ENCODE results near the gene CCDC85C. TPM values are rescaled to one million over a fixed set of nuclear protein-coding genes. Genes with fewer than 3 reads are reported as not detected.

CCDC85C gene
- total RNA-seq, 2 experiments from 2014 or later = 10.0 to 10.9 TPM

- POLR2A ChIA-PET = no interaction called here
- H3K4me3 Mint-ChIP-seq = no peak overlapping the region
- CTCF ChIA-PET = no interaction called here
- DNase-seq = no peak
- no peaks in the 10 kb centered on the region for H3K36me3 Mint-ChIP-seq (ENCODE audit: low read depth)
- H3K4me1 Mint-ChIP-seq = no peaks in the 10 kb centered on the region
- H3K27me3 Mint-ChIP-seq = no peaks in the 10 kb centered on the region
- H3K9me3 Mint-ChIP-seq = no peaks in the 10 kb centered on the region
- no peak overlapping the region for H3K27ac Mint-ChIP-seq
Observed at GRCh38 chr14:99534333-99534732, 69.7 kb downstream of the CCDC85C start.

- no peaks in the 10 kb centered on the region for H3K36me3 Mint-ChIP-seq (ENCODE audit: low read depth)
- no peak overlapping the region for H3K27ac Mint-ChIP-seq
- H3K27me3 Mint-ChIP-seq = no peaks in the 10 kb centered on the region
- no peaks in the 10 kb centered on the region for H3K4me1 Mint-ChIP-seq
- no peaks in the 10 kb centered on the region for H3K9me3 Mint-ChIP-seq
- no peak for DNase-seq
- ChIA-PET POLR2A (no interaction called here), CTCF (interaction anchor here (1.0 kb wide), 1 partner anchor 96 kb away, joined by 4 read pairs; no protein-coding TSS in a partner anchor)
- no peak overlapping the region for H3K4me3 Mint-ChIP-seq
Observed at GRCh38 chr14:99532310-99532709, 71.7 kb downstream of the CCDC85C start.

GRCh38 chr14:99531251-99532096 is 72.5 kb downstream of the CCDC85C start:
- H3K9me3 Mint-ChIP-seq = no peaks in the 10 kb centered on the region
- H3K27me3 Mint-ChIP-seq = no peaks in the 10 kb centered on the region
- CTCF ChIA-PET = interaction anchor here (0.6 kb wide), 1 partner anchor 98 kb away, joined by 3 read pairs; no protein-coding TSS in a partner anchor
- H3K4me1 Mint-ChIP-seq = no peaks in the 10 kb centered on the region
- POLR2A ChIA-PET = no interaction called here
- H3K27ac Mint-ChIP-seq = no peak overlapping the region
- no peak overlapping the region for H3K4me3 Mint-ChIP-seq
- DNase-seq = no peak
- H3K36me3 Mint-ChIP-seq (ENCODE audit: low read depth) = no peaks in the 10 kb centered on the region

- no peak overlapping the region for H3K4me3 Mint-ChIP-seq
- CTCF ChIA-PET = no interaction called here
- DNase-seq = no peak
- H3K27me3 Mint-ChIP-seq = no peaks in the 10 kb centered on the region
- H3K9me3 Mint-ChIP-seq = no peaks in the 10 kb centered on the region
- H3K36me3 Mint-ChIP-seq (ENCODE audit: low read depth) = no peaks in the 10 kb centered on the region
- POLR2A ChIA-PET = no interaction called here
- no peak overlapping the region for H3K27ac Mint-ChIP-seq
- H3K4me1 Mint-ChIP-seq = peaks cover 4% of the 10 kb centered on the region
Observed at GRCh38 chr14:99530407-99531155, 73.4 kb downstream of the CCDC85C start.

- Mint-ChIP-seq H3K27ac (no peak overlapping the region), H3K4me1 (peaks cover 10% of the 10 kb centered on the region), H3K27me3 (no peaks in the 10 kb centered on the region), H3K36me3 (ENCODE audit: low read depth) (no peaks in the 10 kb centered on the region), H3K4me3 (no peak overlapping the region), H3K9me3 (no peaks in the 10 kb centered on the region)
- POLR2A ChIA-PET = no interaction called here
- no peak for DNase-seq
- CTCF ChIA-PET = no interaction called here
Observed at GRCh38 chr14:99529899-99530298, 74.1 kb downstream of the CCDC85C start.

- peaks cover 17% of the 10 kb centered on the region for H3K4me1 Mint-ChIP-seq
- H3K9me3 Mint-ChIP-seq = no peaks in the 10 kb centered on the region
- ChIA-PET POLR2A (no interaction called here), CTCF (interaction anchor here (2.0 kb wide), 1 partner anchor 106 kb away, joined by 6 read pairs; no protein-coding TSS in a partner anchor)
- H3K27ac Mint-ChIP-seq = peak overlapping the region; percentile 46
- H3K4me3 Mint-ChIP-seq = no peak overlapping the region
- H3K27me3 Mint-ChIP-seq = no peaks in the 10 kb centered on the region
- no peak for DNase-seq
- H3K36me3 Mint-ChIP-seq (ENCODE audit: low read depth) = no peaks in the 10 kb centered on the region
Observed at GRCh38 chr14:99527427-99528076, 76.5 kb downstream of the CCDC85C start.

- CTCF ChIA-PET = no interaction called here
- POLR2A ChIA-PET = no interaction called here
- DNase-seq = no peak
- no peaks in the 10 kb centered on the region for H3K36me3 Mint-ChIP-seq (ENCODE audit: low read depth)
- peaks cover 17% of the 10 kb centered on the region for H3K4me1 Mint-ChIP-seq
- no peak overlapping the region for H3K4me3 Mint-ChIP-seq
- no peaks in the 10 kb centered on the region for H3K27me3 Mint-ChIP-seq
- H3K27ac Mint-ChIP-seq = peak overlapping the region; percentile 46
- no peaks in the 10 kb centered on the region for H3K9me3 Mint-ChIP-seq
Observed at GRCh38 chr14:99527026-99527425, 77.0 kb downstream of the CCDC85C start.

GRCh38 chr14:99525699-99526080 is 78.3 kb downstream of the CCDC85C start:
- POLR2A ChIA-PET = interaction anchor here (0.7 kb wide), 1 partner anchor 98 kb away, joined by 3 read pairs; no protein-coding TSS in a partner anchor
- CTCF ChIA-PET = no interaction called here
- H3K4me3 Mint-ChIP-seq = no peak overlapping the region
- no peaks in the 10 kb centered on the region for H3K36me3 Mint-ChIP-seq (ENCODE audit: low read depth)
- no peaks in the 10 kb centered on the region for H3K27me3 Mint-ChIP-seq
- DNase-seq = no peak
- H3K9me3 Mint-ChIP-seq = no peaks in the 10 kb centered on the region
- H3K27ac Mint-ChIP-seq = peak overlapping the region; percentile 95
- peaks cover 17% of the 10 kb centered on the region for H3K4me1 Mint-ChIP-seq

GRCh38 chr14:99524804-99525698 is 79.0 kb downstream of the CCDC85C start:
- H3K4me1 Mint-ChIP-seq = peaks cover 17% of the 10 kb centered on the region
- H3K27ac Mint-ChIP-seq = peak overlapping the region; percentile 95
- CTCF ChIA-PET = interaction anchor here (1.1 kb wide), 1 partner anchor 69 kb away, joined by 3 read pairs; no protein-coding TSS in a partner anchor
- H3K27me3 Mint-ChIP-seq = no peaks in the 10 kb centered on the region
- DNase-seq = peak; percentile 53
- peak overlapping the region; percentile 46 for H3K4me3 Mint-ChIP-seq
- no peaks in the 10 kb centered on the region for H3K36me3 Mint-ChIP-seq (ENCODE audit: low read depth)
- no peaks in the 10 kb centered on the region for H3K9me3 Mint-ChIP-seq
- POLR2A ChIA-PET = no interaction called here

GRCh38 chr14:99524091-99524661 is 79.8 kb downstream of the CCDC85C start:
- no peak overlapping the region for H3K4me3 Mint-ChIP-seq
- ChIA-PET POLR2A (no interaction called here), CTCF (interaction anchor here (0.6 to 1.1 kb wide), 3 partner anchors 69 to 391 kb away, joined by 3 to 4 read pairs (median 3); no protein-coding TSS in a partner anchor)
- no peaks in the 10 kb centered on the region for H3K27me3 Mint-ChIP-seq
- H3K27ac Mint-ChIP-seq = peak overlapping the region; percentile 95
- no peaks in the 10 kb centered on the region for H3K9me3 Mint-ChIP-seq
- peaks cover 17% of the 10 kb centered on the region for H3K4me1 Mint-ChIP-seq
- no peak for DNase-seq
- no peaks in the 10 kb centered on the region for H3K36me3 Mint-ChIP-seq (ENCODE audit: low read depth)

GRCh38 chr14:99523704-99524055 is 80.3 kb downstream of the CCDC85C start:
- H3K27me3 Mint-ChIP-seq = no peaks in the 10 kb centered on the region
- no peaks in the 10 kb centered on the region for H3K36me3 Mint-ChIP-seq (ENCODE audit: low read depth)
- POLR2A ChIA-PET = no interaction called here
- no peaks in the 10 kb centered on the region for H3K9me3 Mint-ChIP-seq
- DNase-seq = no peak
- H3K4me1 Mint-ChIP-seq = peaks cover 17% of the 10 kb centered on the region
- CTCF ChIA-PET = interaction anchor here (0.6 to 0.9 kb wide), 2 partner anchors 71 to 391 kb away, joined by 3 to 4 read pairs; no protein-coding TSS in a partner anchor
- H3K4me3 Mint-ChIP-seq = no peak overlapping the region
- H3K27ac Mint-ChIP-seq = no peak overlapping the region

Measured in activated CD4-positive, alpha-beta T cell treated with anti-CD3 and anti-CD28 coated beads, Interleukin-2, amount 10 ng/mL, durations not matched to agents 7 days and 5 days (primary cell).